K562 (cell line): ENCODE measurements around the gene N4BP2. TPM values are rescaled to one million over a fixed set of nuclear protein-coding genes. Genes with fewer than 3 reads are reported as not detected.

Source experiments
- ATAC-seq: fragments of 200-7000 bp; cut with Tn5 transposase; 3 replicates; pipeline ENCODE4 v1.9.1; 2020; ENCODE audit warnings: moderate library complexity
- BruUV-seq: library from RNA; stranded (reverse); fragments of 400-500 nt; replicated peaks from 2 replicates; lab custom pipeline; 2021; lab: Mats Ljungman, UMichigan
- CTCF ChIA-PET: fragments of 300-600 bp; formaldehyde crosslinking; extraction: SDS; loops from one replicate; lab custom pipeline; 2021; ENCODE audit warnings: low intra/inter-chr PET ratio; lab: Yijun Ruan, JAX
- POLR2A ChIA-PET: fragments of 300-600, 350-650 bp; sonication (Branson Sonifier 250); formaldehyde crosslinking; extraction: SDS; loops from one replicate; lab custom pipeline; 2021; ENCODE audit warnings: antibody characterized with exemption, inconsistent platforms; lab: Yijun Ruan, JAX
- DNase-seq, 4 experiments: peaks; one replicate each; pipeline versions ENCODE4 v3.0.0 to v3.0.0-alpha.2; 2011 to 2018; ENCODE audit warnings: low spot score in 3 of 4, mixed read lengths in 3 of 4; ENCODE audit errors: extremely low read depth in 1 of 4
- FAIRE-seq: peaks from 2 replicates; lab custom pipeline; 2011; peaks lifted over from hg19 to GRCh38; lab: Jason Lieb, UNC
- H2AFZ ChIP-seq: 2 replicates; pipeline ENCODE4 v1.6.0; 2011; ENCODE audit warnings: low read depth, low read length, control low read depth, inconsistent platforms
- H3K27ac ChIP-seq: fragments of 200-600 bp; 3 replicates; pipeline ENCODE4 v1.8.0; 2011; ENCODE audit warnings: low read depth, mild to moderate bottlenecking, control low read depth, inconsistent platforms, low read length, moderate library complexity, mixed read lengths; ENCODE audit errors: extremely low read depth
- H3K27me3 ChIP-seq, 2 experiments: fragments of 300-600 bp in 1 of 2; 2 replicates in 1 of 2; 3 replicates in 1 of 2; pipeline versions ENCODE4 v1.6.0 to v1.8.0; 2011; ENCODE audit warnings: inconsistent platforms in 2 of 2, low read length in 2 of 2, mild to moderate bottlenecking in 1 of 2, mixed read lengths in 1 of 2, moderate library complexity in 1 of 2; ENCODE audit not compliant: control insufficient read depth in 2 of 2, insufficient read depth in 2 of 2
- H3K36me3 ChIP-seq: fragments of 300-600 bp; 3 replicates; pipeline ENCODE4 v1.8.0; 2011; ENCODE audit warnings: mild to moderate bottlenecking, low read length, inconsistent platforms; ENCODE audit not compliant: control insufficient read depth, insufficient read depth
- H3K4me1 ChIP-seq, 2 experiments: fragments of 200-600 bp in 1 of 2; replicated peaks in 1 of 2; 2 replicates in 1 of 2; 3 replicates in 1 of 2; pipeline versions ENCODE4 v1.5.1 to v1.8.0; 2011; ENCODE audit warnings: inconsistent platforms in 2 of 2, low read length in 2 of 2, mild to moderate bottlenecking in 1 of 2, mixed read lengths in 1 of 2, moderate library complexity in 1 of 2; ENCODE audit not compliant: control insufficient read depth in 2 of 2, insufficient read depth in 2 of 2
- H3K4me2 ChIP-seq: 2 replicates; pipeline ENCODE4 v1.6.1; 2011; ENCODE audit warnings: low read length, control low read depth, inconsistent platforms, mixed read lengths; ENCODE audit not compliant: insufficient read depth
- H3K4me3 ChIP-seq: fragments of 200-600 bp; sonication (generic), shearing (Covaris generic); 2 replicates; pipeline ENCODE4 v1.5.1; 2016; ENCODE audit warnings: control low read depth, inconsistent platforms
- H3K79me2 ChIP-seq: fragments of 200-600 bp; 3 replicates; pipeline ENCODE4 v1.8.0; 2011; ENCODE audit warnings: low read length, inconsistent platforms; ENCODE audit not compliant: control insufficient read depth, insufficient read depth
- H3K9ac ChIP-seq, 2 experiments: 2 replicates each; pipeline versions ENCODE4 v1.6.0 to v1.6.1; 2011; ENCODE audit warnings: low read depth in 2 of 2, low read length in 2 of 2, control low read depth in 1 of 2, inconsistent platforms in 1 of 2, mild to moderate bottlenecking in 1 of 2, mixed read lengths in 1 of 2; ENCODE audit not compliant: insufficient read depth in 1 of 2
- H3K9me1 ChIP-seq: one replicate; pipeline ENCODE4 v1.6.0; 2011; ENCODE audit warnings: inconsistent platforms, mild to moderate bottlenecking, low read length, moderate library complexity; ENCODE audit not compliant: control insufficient read depth, insufficient read depth
- H3K9me3 ChIP-seq: replicated peaks from 2 replicates; pipeline ENCODE4 v1.5.1; 2011; ENCODE audit warnings: low read depth, low read length, inconsistent platforms; ENCODE audit not compliant: control insufficient read depth, insufficient read depth
- H4K20me1 ChIP-seq: replicated peaks from 2 replicates; pipeline ENCODE4 v1.6.1; 2011; ENCODE audit warnings: low read length, inconsistent platforms, mixed read lengths; ENCODE audit not compliant: control insufficient read depth, insufficient read depth
- ARID3A ChIP-seq: IDR thresholded peaks from 2 replicates; pipeline ENCODE4 v1.6.1; 2012; ENCODE audit warnings: low read depth, low read length, improper control_type of control experiment, borderline replicate concordance
- FOS ChIP-seq: IDR thresholded peaks from 3 replicates; pipeline ENCODE4 v1.6.1; 2011; ENCODE audit not compliant: insufficient read length; ENCODE audit errors: extremely low read depth
- MCM2 ChIP-seq: fragments of 450-650 bp; IDR thresholded peaks from 2 replicates; pipeline ENCODE4 v1.6.1; 2017; ENCODE audit warnings: low read depth, mild to moderate bottlenecking
- NCOR1 ChIP-seq: fragments of 450-650 bp; IDR thresholded peaks from 2 replicates; pipeline ENCODE4 v1.6.1; 2016; ENCODE audit warnings: mild to moderate bottlenecking, moderate library complexity
- PRMT5 ChIP-seq: sonication (generic); formaldehyde crosslinking; IDR thresholded peaks from 2 replicates; pipeline ENCODE4 v1.5.0; 2020; ENCODE audit warnings: missing genetic modification reagents
- RBM25 ChIP-seq: fragments of 200-400 bp; formaldehyde crosslinking; IDR thresholded peaks from 2 replicates; pipeline ENCODE4 v1.6.1; 2018; ENCODE audit warnings: low read length, low read depth, moderate library complexity; ENCODE audit not compliant: severe bottlenecking
- VEZF1 ChIP-seq: fragments of 200-800 bp; sonication (Bioruptor generic); IDR thresholded peaks from 2 replicates; pipeline ENCODE4 v1.6.1; 2017; ENCODE audit warnings: missing genetic modification characterization, missing compliant biosample characterization
- ZKSCAN3 ChIP-seq: fragments of 250-450 bp; sonication (Bioruptor Pico); IDR thresholded peaks from 2 replicates; pipeline ENCODE4 v1.4.0; 2020
- ZNF121 ChIP-seq: sonication (generic); formaldehyde crosslinking; conservative IDR thresholded peaks from 2 replicates; pipeline ENCODE4 v1.8.0; 2022; ENCODE audit warnings: missing genetic modification reagents
- WGBS: fragments of 100-300 bp; shearing (Covaris generic); methylation state at CpG from one replicate; pipeline ENCODE4 v1.1.6; 2016; ENCODE audit warnings: low coverage, mixed read lengths; ENCODE audit not compliant: insufficient coverage; ENCODE audit errors: missing lambda C conversion rate; 5-methylcytosine and 5-hydroxymethylcytosine counted together
- in situ Hi-C: fragments of 300-500 bp; cut with MboI; formaldehyde crosslinking; loops from 4 replicates; pipeline ENCODE4 v1.15.0; 2018; ENCODE audit warnings: inconsistent platforms, mixed read lengths
- intact Hi-C: fragments of 100-400 bp; cut with micrococcal nuclease; formaldehyde crosslinking; loops from 2 replicates; pipeline ENCODE4 v1.14.2; 2022
- polyA plus RNA-seq, 8 experiments: library from polyadenylated mRNA; depleted of rRNA in 4 of 8; stranded (reverse) in 5 of 8; unstranded in 3 of 8; fragments of >200 nt; fragmentation: Nextera tagmentation in 2 of 8; fragmentation: Illumina TruSeq in 1 of 8; extraction: Ambion mirVana in 2 of 8; extraction: Trizol in 1 of 8; gene quantifications; 2 replicates each; pipeline versions ENCODE4 v1.2.1 to v1.2.3, GENCODE V29; 2011 to 2014; ENCODE audit warnings: inconsistent platforms in 1 of 8, missing spikeins in 1 of 8
- total RNA-seq, 7 experiments: library from RNA; depleted of rRNA in 6 of 7; stranded (reverse); fragments of >200 nt in 6 of 7; fragmentation: Illumina TruSeq in 2 of 7; extraction: Trizol in 2 of 7; gene quantifications; 2 replicates each; pipeline versions ENCODE4 v1.2.1 to v1.2.3, GENCODE V29; 2011 to 2021; ENCODE audit warnings: low replicate concordance in 1 of 7

The N4BP2 gene
- total and polyA plus RNA-seq, 9 of the 15 experiments (the other 6 are each of a cell fraction or from before 2014, with no cell fraction given): 2.7 to 12.6 (median 7.6) TPM

GRCh38 chr4:40186665-40187014, 130.0 kb downstream of the N4BP2 start (continued):
- TF ChIP-seq VEZF1 (CRISPR knock-in tag): no peak
- TF ChIP-seq, all 486 proteins: peak for 0

GRCh38 chr4:40187386-40187906, 130.8 kb downstream of the N4BP2 start:
- BruUV-seq: no TSS peak
- CTCF ChIA-PET: no interaction called here
- Histone ChIP-seq H3K36me3 (no peaks in the 10 kb centered on the region), H3K4me1 (peaks cover 0 to 13% of the 10 kb centered on the region in 2 experiments; a peak in 2 of 5 replicates), H3K4me3 (no peak overlapping the region), H3K27me3 (no peaks in the 10 kb centered on the region)
- intact Hi-C loops (no loop called here), in situ Hi-C loops (no loop called here)
- ATAC-seq: no peak
- no peak for TF ChIP-seq MCM2
- TF ChIP-seq FOS: no peak
- TF ChIP-seq PRMT5 (CRISPR knock-in tag): no peak
- TF ChIP-seq RBM25: peak; percentile 34
- TF ChIP-seq ZNF121 (CRISPR knock-in tag): peak; percentile 48
- TF ChIP-seq ARID3A: no peak
- TF ChIP-seq NCOR1: no peak
- TF ChIP-seq ZKSCAN3 (CRISPR knock-in tag): no peak
- TF ChIP-seq, all 486 proteins: peak for 2
- H3K4me2 ChIP-seq: no peak overlapping the region
- no peaks in the 10 kb centered on the region for H3K79me2 ChIP-seq
- no peaks in the 10 kb centered on the region for H4K20me1 ChIP-seq
- no peak overlapping the region for H2AFZ ChIP-seq
- H3K9me3 ChIP-seq: no peaks in the 10 kb centered on the region
- POLR2A ChIA-PET: interaction anchor here (0.9 kb wide), 1 partner anchor 8 kb away, joined by 3 read pairs; no protein-coding TSS in a partner anchor
- FAIRE-seq: no peak
- no peak for DNase-seq
- no peaks in the 10 kb centered on the region for H3K9me1 ChIP-seq
- no peak overlapping the region for H3K9ac ChIP-seq
- WGBS: 56% methylated on average over 4 of the region's 4 CpGs
- H3K27ac ChIP-seq: no peak overlapping the region
